ENCODE results near the gene SLC35E1.

Gene SLC35E1

DNA sequence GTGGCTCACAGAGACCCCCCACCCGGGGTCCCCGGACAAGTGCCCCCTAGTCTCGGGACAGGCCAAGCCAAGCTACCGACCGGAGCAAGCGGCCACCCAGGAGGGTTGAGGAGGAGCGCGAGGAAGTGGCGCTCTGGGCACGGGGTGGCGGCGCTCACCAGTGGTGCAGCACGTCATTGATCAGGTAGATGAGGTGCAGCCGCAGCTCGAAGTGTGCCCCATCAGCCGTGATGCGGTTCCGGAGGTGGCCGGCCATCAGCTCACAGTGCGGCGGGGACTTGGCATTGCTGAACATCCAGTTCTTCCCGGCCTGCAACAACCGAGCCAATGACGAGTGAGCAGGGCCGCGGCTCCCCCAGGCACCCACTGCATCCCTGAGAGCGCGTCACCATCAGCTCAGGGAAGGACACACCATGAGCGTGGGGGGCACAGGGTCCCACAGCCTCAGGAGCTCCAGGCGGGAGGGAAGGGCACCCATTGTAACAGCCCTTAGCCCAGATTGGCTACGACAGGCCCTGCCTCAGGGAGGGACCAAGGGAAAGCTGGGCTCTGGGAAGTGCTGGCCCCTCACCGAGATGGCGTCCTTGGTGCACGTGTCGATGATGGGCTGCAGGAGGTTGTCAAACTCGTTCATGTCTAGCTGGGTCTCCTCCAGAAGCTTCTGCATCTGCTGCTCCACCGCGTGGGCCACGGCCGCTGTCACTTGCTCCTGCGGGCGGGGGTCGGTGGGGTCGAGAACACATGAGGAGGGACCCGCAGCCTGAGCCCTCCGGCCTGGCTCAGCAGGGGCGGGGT, 39.6 kb downstream of the SLC35E1 start:
- no peak overlapping the region for H3K4me3 ChIP-seq (ENCODE audit: extremely low read depth, insufficient read depth, low read length, poor library complexity, severe bottlenecking)
- H3K4me1 ChIP-seq (ENCODE audit: control insufficient read depth, insufficient read depth, low read length, poor library complexity, severe bottlenecking) = no peaks in the 10 kb centered on the region
- WGBS, 2 experiments (ENCODE audit: insufficient coverage in 2 of 2) = 96 to 98% methylated on average over 39 to 47 of the region's 47 CpGs
- peaks cover 98% of the 10 kb centered on the region for H3K36me3 ChIP-seq (ENCODE audit: control insufficient read depth, insufficient read depth, low read length)
- H3K9me3 ChIP-seq (ENCODE audit: control insufficient read depth, low read length) = no peaks in the 10 kb centered on the region
- no peak overlapping the region for H3K27ac ChIP-seq (ENCODE audit: low read depth, low read length, severe bottlenecking)

- H3K9me3 ChIP-seq (ENCODE audit: control insufficient read depth, low read length) = no peaks in the 10 kb centered on the region
- WGBS, 2 experiments (ENCODE audit: insufficient coverage in 2 of 2) = 95 to 98% methylated on average over 10 to 12 of the region's 12 CpGs
- no peak overlapping the region for H3K4me3 ChIP-seq (ENCODE audit: extremely low read depth, insufficient read depth, low read length, poor library complexity, severe bottlenecking)
- H3K27ac ChIP-seq (ENCODE audit: low read depth, low read length, severe bottlenecking) = no peak overlapping the region
- H3K36me3 ChIP-seq (ENCODE audit: control insufficient read depth, insufficient read depth, low read length) = peaks cover 98% of the 10 kb centered on the region
- H3K4me1 ChIP-seq (ENCODE audit: control insufficient read depth, insufficient read depth, low read length, poor library complexity, severe bottlenecking) = no peaks in the 10 kb centered on the region
Measured at GRCh38 chr19:16531380-16531669, 40.9 kb downstream of the SLC35E1 start.

DNA sequence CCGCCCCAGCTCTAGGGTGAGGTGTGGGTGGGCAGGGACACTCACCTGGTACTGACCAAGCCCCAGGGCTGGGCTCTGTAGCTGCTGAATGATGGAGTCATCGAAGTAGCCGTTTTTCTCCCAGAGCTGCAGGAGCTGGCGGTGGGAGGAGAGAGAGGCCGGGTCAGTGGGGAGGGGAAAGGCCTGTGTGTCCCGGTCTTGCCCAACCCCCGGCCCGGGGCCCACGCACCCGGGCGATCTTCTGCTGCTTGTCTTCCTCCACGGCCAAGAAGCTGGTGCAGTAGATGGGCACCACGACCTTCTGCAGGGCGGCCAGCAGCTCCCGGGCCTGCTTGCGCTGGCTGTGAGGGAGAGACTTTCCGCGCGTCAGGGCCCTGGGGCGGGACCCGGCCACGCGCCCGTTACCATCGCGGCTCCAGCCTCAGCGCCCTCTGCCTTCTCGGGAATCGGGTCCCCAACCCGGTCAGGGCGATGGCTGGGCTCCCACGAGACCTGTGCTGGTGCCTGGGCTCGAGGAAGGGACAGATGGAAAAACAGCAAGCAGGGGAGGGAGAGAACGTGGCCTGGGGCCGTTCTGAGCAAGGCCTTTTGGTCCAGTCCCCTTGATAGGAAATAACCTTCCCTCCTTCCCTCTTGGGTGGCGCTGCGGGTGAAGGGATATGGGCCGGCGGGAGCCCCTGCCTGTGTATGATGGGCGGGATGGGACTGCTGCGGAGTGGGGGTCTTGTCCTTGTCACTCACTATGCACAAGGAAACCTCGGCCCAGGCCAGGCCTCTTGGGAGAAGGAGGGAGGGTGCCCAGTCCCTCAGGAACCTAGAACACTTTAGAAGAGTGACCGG, 41.5 kb downstream of the SLC35E1 start:
- peaks cover 98% of the 10 kb centered on the region for H3K36me3 ChIP-seq (ENCODE audit: control insufficient read depth, insufficient read depth, low read length)
- H3K27ac ChIP-seq (ENCODE audit: low read depth, low read length, severe bottlenecking) = no peak overlapping the region
- no peak overlapping the region for H3K4me3 ChIP-seq (ENCODE audit: extremely low read depth, insufficient read depth, low read length, poor library complexity, severe bottlenecking)
- H3K9me3 ChIP-seq (ENCODE audit: control insufficient read depth, low read length) = no peaks in the 10 kb centered on the region
- H3K4me1 ChIP-seq (ENCODE audit: control insufficient read depth, insufficient read depth, low read length, poor library complexity, severe bottlenecking) = no peaks in the 10 kb centered on the region
- WGBS, 2 experiments (ENCODE audit: insufficient coverage in 2 of 2) = 95% methylated on average over 31 to 33 of the region's 43 CpGs

DNA sequence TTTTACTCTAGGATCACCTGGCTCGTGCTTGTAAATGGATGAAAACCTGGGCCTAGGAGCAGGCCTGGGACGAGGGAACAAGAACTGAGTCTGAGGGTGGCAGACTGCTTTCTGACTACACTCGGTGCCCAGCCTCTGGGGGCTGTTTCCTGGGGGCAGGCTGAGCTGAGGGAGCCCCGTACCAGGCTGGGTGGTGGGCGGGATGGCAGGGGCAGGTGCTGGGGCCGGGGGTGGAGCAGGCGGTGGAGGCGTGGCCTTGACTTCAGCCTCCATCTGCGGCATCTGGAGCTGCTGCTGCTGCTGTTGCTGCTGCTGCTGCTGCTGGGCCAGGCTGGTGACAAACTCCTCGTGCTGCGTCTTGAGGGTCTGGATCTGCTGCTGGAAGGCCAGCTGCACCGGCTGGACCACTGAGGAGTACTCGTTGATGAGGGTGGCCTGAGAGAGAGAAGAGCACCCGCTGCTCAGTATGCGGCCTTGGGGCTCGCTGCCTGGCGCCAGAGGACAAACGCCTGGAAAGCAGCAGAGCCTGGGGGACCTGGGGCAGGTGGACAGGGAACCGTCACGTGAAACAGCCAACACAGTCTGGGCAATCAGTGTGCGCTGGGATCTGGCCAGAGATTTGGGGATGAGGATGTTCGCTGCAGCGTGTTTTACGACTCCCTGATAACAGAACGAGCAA, 42.6 kb downstream of the SLC35E1 start:
- Histone ChIP-seq H3K4me1 (ENCODE audit: control insufficient read depth, insufficient read depth, low read length, poor library complexity, severe bottlenecking) (no peaks in the 10 kb centered on the region), H3K4me3 (ENCODE audit: extremely low read depth, insufficient read depth, low read length, poor library complexity, severe bottlenecking) (no peak overlapping the region), H3K36me3 (ENCODE audit: control insufficient read depth, insufficient read depth, low read length) (peaks cover 98% of the 10 kb centered on the region), H3K27ac (ENCODE audit: low read depth, low read length, severe bottlenecking) (no peak overlapping the region), H3K9me3 (ENCODE audit: control insufficient read depth, low read length) (no peaks in the 10 kb centered on the region)
- WGBS, 2 experiments (ENCODE audit: insufficient coverage in 2 of 2) = 94 to 97% methylated on average over 22 to 23 of the region's 25 CpGs

DNA sequence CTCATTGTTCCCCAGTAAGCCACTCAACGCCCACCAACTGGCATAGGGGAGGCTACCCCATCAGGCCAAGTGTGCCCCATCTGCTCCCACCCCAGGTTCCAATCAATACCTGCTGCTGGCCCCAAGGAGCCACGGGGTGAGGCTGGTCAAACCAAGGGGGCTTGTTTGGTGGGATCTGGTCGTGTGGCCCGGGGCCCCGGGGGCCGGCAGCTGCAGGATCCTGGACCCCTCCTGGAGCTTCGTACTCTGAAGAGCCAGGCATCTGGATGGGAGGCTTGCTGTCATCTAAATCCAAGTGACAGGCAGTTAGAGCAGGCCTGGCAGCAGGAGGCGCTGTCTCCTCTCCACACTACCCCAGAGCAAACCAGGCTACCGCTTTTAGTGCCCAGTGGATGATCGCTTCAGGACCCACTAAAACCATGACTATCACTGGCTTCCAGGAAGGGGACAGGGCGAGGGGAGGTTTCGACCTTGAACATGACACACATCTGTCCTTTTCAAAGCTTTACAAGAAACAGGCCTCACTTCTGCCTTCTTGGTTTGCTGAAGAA, 44.2 kb downstream of the SLC35E1 start:
- H3K27ac ChIP-seq (ENCODE audit: low read depth, low read length, severe bottlenecking) = no peak overlapping the region
- no peak overlapping the region for H3K4me3 ChIP-seq (ENCODE audit: extremely low read depth, insufficient read depth, low read length, poor library complexity, severe bottlenecking)
- peaks cover 100% of the 10 kb centered on the region for H3K36me3 ChIP-seq (ENCODE audit: control insufficient read depth, insufficient read depth, low read length)
- WGBS, 2 experiments (ENCODE audit: insufficient coverage in 2 of 2) = 90 to 98% methylated on average over 10 to 11 of the region's 12 CpGs
- no peaks in the 10 kb centered on the region for H3K4me1 ChIP-seq (ENCODE audit: control insufficient read depth, insufficient read depth, low read length, poor library complexity, severe bottlenecking)
- no peaks in the 10 kb centered on the region for H3K9me3 ChIP-seq (ENCODE audit: control insufficient read depth, low read length)

DNA sequence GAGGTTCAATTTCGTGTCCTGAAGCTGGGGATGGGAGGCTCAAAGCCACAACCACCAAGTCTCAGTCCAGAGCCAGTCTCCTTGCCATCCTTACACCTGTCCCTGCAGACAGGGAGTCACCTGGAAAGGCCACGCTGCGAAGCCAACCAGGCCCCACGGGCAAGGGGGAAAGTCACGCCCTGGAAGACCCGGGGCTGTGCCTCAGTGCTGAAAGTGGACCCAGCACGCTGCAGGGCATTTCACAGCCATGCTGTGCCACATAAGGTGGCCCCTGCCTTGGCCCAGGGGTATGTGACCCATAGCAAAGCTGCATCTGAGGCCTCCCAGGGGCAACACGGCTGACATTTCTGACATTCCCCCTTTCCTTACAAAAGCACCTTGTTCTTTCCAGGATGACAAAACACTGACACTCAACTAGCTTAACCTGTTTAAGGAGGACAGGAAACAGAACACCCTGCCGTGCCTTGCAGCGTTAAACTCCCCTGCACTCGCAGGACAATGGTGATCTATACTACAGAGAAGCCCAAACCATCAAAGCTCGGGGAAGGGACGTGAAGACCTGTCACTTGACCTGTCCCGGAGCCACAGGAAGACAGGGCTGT, 44.8 kb downstream of the SLC35E1 start:
- Histone ChIP-seq H3K4me3 (ENCODE audit: extremely low read depth, insufficient read depth, low read length, poor library complexity, severe bottlenecking) (no peak overlapping the region), H3K9me3 (ENCODE audit: control insufficient read depth, low read length) (no peaks in the 10 kb centered on the region), H3K4me1 (ENCODE audit: control insufficient read depth, insufficient read depth, low read length, poor library complexity, severe bottlenecking) (no peaks in the 10 kb centered on the region), H3K36me3 (ENCODE audit: control insufficient read depth, insufficient read depth, low read length) (peaks cover 100% of the 10 kb centered on the region), H3K27ac (ENCODE audit: low read depth, low read length, severe bottlenecking) (no peak overlapping the region)
- WGBS, 2 experiments (ENCODE audit: insufficient coverage in 2 of 2) = 84 to 88% methylated on average over 12 to 13 of the region's 14 CpGs

GRCh38 chr19:16525751-16526481, 46.3 kb downstream of the SLC35E1 start:
- H3K36me3 ChIP-seq (ENCODE audit: control insufficient read depth, insufficient read depth, low read length) = peaks cover 99% of the 10 kb centered on the region
- no peak overlapping the region for H3K4me3 ChIP-seq (ENCODE audit: extremely low read depth, insufficient read depth, low read length, poor library complexity, severe bottlenecking)

DNA sequence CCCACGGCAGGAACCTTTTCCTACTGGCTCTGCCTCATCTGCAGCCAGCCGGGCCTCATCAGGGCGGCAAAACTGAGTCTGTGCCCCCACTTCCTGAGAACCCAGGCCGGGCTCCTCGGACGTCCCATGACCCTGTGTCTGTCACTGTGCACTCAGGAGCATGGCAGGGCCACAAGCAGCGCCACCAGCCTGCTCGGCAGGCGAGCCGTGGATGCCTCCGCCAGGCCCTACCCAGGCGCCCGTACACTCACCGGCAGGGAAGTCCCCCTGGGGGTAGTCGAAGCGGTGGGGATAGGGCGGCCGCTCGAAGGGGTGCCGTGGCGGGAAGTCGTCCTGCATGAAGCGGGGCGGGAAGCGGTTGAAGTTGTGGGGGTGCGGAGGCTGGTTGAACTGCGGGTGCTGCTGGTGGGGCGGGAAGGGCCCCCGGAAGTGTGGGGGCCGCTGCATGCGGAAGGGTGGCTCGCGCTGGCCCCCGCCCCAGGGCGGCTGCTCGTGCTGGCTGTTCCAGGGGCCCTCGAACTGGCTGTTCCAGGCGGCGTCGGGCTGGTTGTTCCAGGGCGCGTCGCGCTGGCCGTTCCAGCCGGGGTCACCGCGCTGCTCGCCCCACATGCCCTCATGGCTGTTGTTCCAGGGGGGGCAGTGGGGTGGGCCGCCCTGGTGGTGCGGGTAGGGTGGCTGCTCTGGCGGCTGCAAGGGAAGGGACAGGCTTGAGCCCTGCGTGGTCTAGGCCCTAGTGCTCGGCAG, 47.1 kb downstream of the SLC35E1 start:
- no peak overlapping the region for H3K27ac ChIP-seq (ENCODE audit: low read depth, low read length, severe bottlenecking)
- no peaks in the 10 kb centered on the region for H3K9me3 ChIP-seq (ENCODE audit: control insufficient read depth, low read length)
- H3K4me1 ChIP-seq (ENCODE audit: control insufficient read depth, insufficient read depth, low read length, poor library complexity, severe bottlenecking) = no peaks in the 10 kb centered on the region
- 98% methylated on average over 44 to 50 of the region's 54 CpGs for WGBS, 2 experiments (ENCODE audit: insufficient coverage in 2 of 2)
- peaks cover 99% of the 10 kb centered on the region for H3K36me3 ChIP-seq (ENCODE audit: control insufficient read depth, insufficient read depth, low read length)
- H3K4me3 ChIP-seq (ENCODE audit: extremely low read depth, insufficient read depth, low read length, poor library complexity, severe bottlenecking) = no peak overlapping the region

More at GRCh38 chr19:16525751-16526481, 46.3 kb downstream of the SLC35E1 start:
- 96 to 97% methylated on average over 22 to 28 of the region's 29 CpGs for WGBS, 2 experiments (ENCODE audit: insufficient coverage in 2 of 2)
- no peaks in the 10 kb centered on the region for H3K9me3 ChIP-seq (ENCODE audit: control insufficient read depth, low read length)
- H3K4me1 ChIP-seq (ENCODE audit: control insufficient read depth, insufficient read depth, low read length, poor library complexity, severe bottlenecking) = no peaks in the 10 kb centered on the region
- no peak overlapping the region for H3K27ac ChIP-seq (ENCODE audit: low read depth, low read length, severe bottlenecking)

DNA sequence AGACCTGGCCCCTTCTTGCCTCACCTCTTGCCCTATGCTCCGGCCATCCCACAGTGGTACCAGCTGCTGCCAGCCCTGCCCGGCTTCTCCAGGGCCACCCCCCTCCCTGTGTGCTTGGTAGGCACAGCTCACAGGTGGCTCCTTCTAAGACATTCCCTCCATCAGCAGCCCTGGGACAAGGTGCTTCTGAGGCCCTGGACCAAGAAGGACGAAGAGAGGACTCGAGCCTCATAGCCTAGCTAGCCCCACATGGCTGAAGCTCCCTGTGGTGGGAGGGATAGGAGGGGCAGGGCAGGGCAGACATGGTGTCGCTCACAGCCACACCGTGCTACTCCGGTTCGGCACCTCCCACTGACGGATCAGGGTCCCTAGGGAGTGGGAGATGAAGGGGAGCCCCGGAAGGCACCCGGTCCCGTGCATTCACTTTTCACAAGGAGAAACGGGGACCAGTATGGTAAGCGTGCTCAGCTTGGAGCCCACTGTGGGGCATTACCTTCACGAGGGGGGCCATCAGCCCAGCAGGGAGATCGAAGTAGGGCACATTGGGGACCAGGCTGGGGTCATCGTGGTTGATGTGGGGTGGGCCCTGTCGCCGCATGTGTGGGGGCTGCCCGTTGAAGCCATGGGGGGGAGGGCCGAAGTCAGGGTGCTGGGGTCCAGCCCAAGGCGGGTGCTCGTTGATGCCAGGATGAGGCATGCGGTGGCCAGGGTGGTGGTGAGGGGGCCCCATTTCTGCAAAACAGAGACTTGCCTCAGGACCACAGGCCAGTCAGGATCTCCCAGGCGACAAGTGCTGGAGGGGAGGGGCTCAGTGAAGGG, 49.4 kb downstream of the SLC35E1 start:
- H3K36me3 ChIP-seq (ENCODE audit: control insufficient read depth, insufficient read depth, low read length) = peaks cover 99% of the 10 kb centered on the region
- H3K27ac ChIP-seq (ENCODE audit: low read depth, low read length, severe bottlenecking) = no peak overlapping the region
- 97% methylated on average over 22 of the region's 25 CpGs for WGBS, 2 experiments (ENCODE audit: insufficient coverage in 2 of 2)
- H3K4me3 ChIP-seq (ENCODE audit: extremely low read depth, insufficient read depth, low read length, poor library complexity, severe bottlenecking) = no peak overlapping the region
- H3K9me3 ChIP-seq (ENCODE audit: control insufficient read depth, low read length) = no peaks in the 10 kb centered on the region
- no peaks in the 10 kb centered on the region for H3K4me1 ChIP-seq (ENCODE audit: control insufficient read depth, insufficient read depth, low read length, poor library complexity, severe bottlenecking)

Measured in mesodermal cell (in vitro differentiated cells).